IMR-90 (cell line): ENCODE data around the gene ZNF546. TPM values are rescaled to one million over a fixed set of nuclear protein-coding genes. Genes with fewer than 3 reads are reported as not detected.

Experiments used
- ATAC-seq: fragments of 200-7000 bp; cut with Tn5 transposase; 2 replicates; pipeline ENCODE4 v1.9.1; 2020; ENCODE audit warnings: low read depth, mild to moderate bottlenecking, moderate library complexity
- BruUV-seq: library from RNA; stranded (reverse); fragments of 400-500 nt; replicated peaks from 2 replicates; lab custom pipeline; 2021; lab: Mats Ljungman, UMichigan
- CTCF ChIA-PET: fragments of 300-600 bp; formaldehyde crosslinking; extraction: SDS; loops from one replicate; lab custom pipeline; 2021; ENCODE audit warnings: antibody characterized with exemption; lab: Yijun Ruan, JAX
- POLR2A ChIA-PET: fragments of 300-600 bp; sonication (Branson Sonifier 250); formaldehyde crosslinking; loops from one replicate; lab custom pipeline; 2022; ENCODE audit warnings: antibody characterized with exemption; ENCODE audit not compliant: unreplicated experiment; lab: Charles Lee
- DNase-seq: peaks from one replicate; pipeline ENCODE4 v3.0.0; 2013
- H2AFZ ChIP-seq: replicated peaks from 2 replicates; pipeline ENCODE3; 2013; ENCODE audit warnings: low read length, mild to moderate bottlenecking; ENCODE audit not compliant: poor library complexity
- H2AK5ac ChIP-seq: 2 replicates; pipeline ENCODE4 v1.6.1; 2013; ENCODE audit warnings: low read depth, low read length, inconsistent platforms
- H2AK9ac ChIP-seq: replicated peaks from 2 replicates; pipeline ENCODE3; 2013; ENCODE audit warnings: mild to moderate bottlenecking, low read depth, low read length, moderate library complexity; ENCODE audit not compliant: poor library complexity
- H2BK120ac ChIP-seq: 2 replicates; pipeline ENCODE4 v1.6.1; 2013; ENCODE audit warnings: low read depth, low read length, inconsistent platforms
- H2BK15ac ChIP-seq: 3 replicates; pipeline ENCODE4 v1.6.1; 2013; ENCODE audit warnings: low read depth, low read length, inconsistent platforms
- H2BK20ac ChIP-seq: 2 replicates; pipeline ENCODE4 v1.6.1; 2013; ENCODE audit warnings: low read depth, mild to moderate bottlenecking, inconsistent platforms, low read length, moderate library complexity
- H2BK5ac ChIP-seq: 2 replicates; pipeline ENCODE4 v1.6.1; 2013; ENCODE audit warnings: mild to moderate bottlenecking, low read depth, low read length, inconsistent platforms; ENCODE audit not compliant: poor library complexity, severe bottlenecking
- H3K14ac ChIP-seq: replicated peaks from 2 replicates; pipeline ENCODE4 v1.6.1; 2013; ENCODE audit warnings: low read depth, low read length, inconsistent platforms
- H3K18ac ChIP-seq: 2 replicates; pipeline ENCODE4 v1.6.1; 2013; ENCODE audit warnings: low read depth, low read length, control low read depth
- H3K23ac ChIP-seq: 2 replicates; pipeline ENCODE4 v1.6.1; 2013; ENCODE audit warnings: low read depth, low read length, inconsistent platforms
- H3K27ac ChIP-seq: 2 replicates; pipeline ENCODE4 v1.5.1; 2013; ENCODE audit warnings: mild to moderate bottlenecking, control low read depth, low read length; ENCODE audit not compliant: insufficient read depth
- H3K27me3 ChIP-seq: 2 replicates; pipeline ENCODE4 v1.6.1; 2013; ENCODE audit warnings: low read length; ENCODE audit not compliant: control insufficient read depth, insufficient read depth
- H3K36me3 ChIP-seq: 2 replicates; pipeline ENCODE4 v1.6.1; 2013; ENCODE audit warnings: low read length, mixed read lengths; ENCODE audit not compliant: control insufficient read depth, insufficient read depth
- H3K4ac ChIP-seq: 2 replicates; pipeline ENCODE4 v1.6.1; 2013; ENCODE audit warnings: low read depth, low read length, inconsistent platforms
- H3K4me1 ChIP-seq: 2 replicates; pipeline ENCODE4 v1.6.1; 2013; ENCODE audit warnings: low read length, mixed read lengths; ENCODE audit not compliant: control insufficient read depth, insufficient read depth
- H3K4me2 ChIP-seq: 2 replicates; pipeline ENCODE4 v1.6.1; 2013; ENCODE audit warnings: low read depth, mild to moderate bottlenecking, control low read depth, low read length, moderate library complexity
- H3K4me3 ChIP-seq: 2 replicates; pipeline ENCODE4 v1.5.1; 2013; ENCODE audit warnings: low read depth, mild to moderate bottlenecking, control low read depth, low read length, moderate library complexity; ENCODE audit not compliant: insufficient read depth
- H3K56ac ChIP-seq: 2 replicates; pipeline ENCODE4 v1.6.1; 2013; ENCODE audit warnings: low read length, inconsistent platforms; ENCODE audit not compliant: insufficient read depth; ENCODE audit errors: extremely low read depth
- H3K79me1 ChIP-seq, 2 experiments: 2 replicates each; pipeline ENCODE4 v1.6.1; 2013; ENCODE audit warnings: low read length in 2 of 2, inconsistent platforms in 1 of 2, low read depth in 1 of 2
- H3K9ac ChIP-seq: 2 replicates; pipeline ENCODE4 v1.6.1; 2013; ENCODE audit warnings: low read depth, low read length, control low read depth
- H3K9me1 ChIP-seq: 2 replicates; pipeline ENCODE4 v1.6.1; 2013; ENCODE audit warnings: low read length, inconsistent platforms; ENCODE audit not compliant: insufficient read depth
- H3K9me3 ChIP-seq: 2 replicates; pipeline ENCODE4 v1.6.1; 2013; ENCODE audit warnings: low read length; ENCODE audit not compliant: control insufficient read depth, insufficient read depth
- H4K20me1 ChIP-seq: 2 replicates; pipeline ENCODE4 v1.6.1; 2013; ENCODE audit warnings: low read length, inconsistent platforms; ENCODE audit not compliant: insufficient read depth
- H4K5ac ChIP-seq: 2 replicates; pipeline ENCODE4 v1.6.1; 2013; ENCODE audit warnings: mild to moderate bottlenecking, low read depth, low read length, control low read depth
- H4K8ac ChIP-seq, 2 experiments: 2 replicates each; pipeline ENCODE4 v1.6.1; 2013; ENCODE audit warnings: low read depth in 2 of 2, low read length in 2 of 2, control low read depth in 1 of 2, inconsistent platforms in 1 of 2
- H4K91ac ChIP-seq: 2 replicates; pipeline ENCODE4 v1.6.1; 2013; ENCODE audit warnings: low read depth, low read length, inconsistent platforms; ENCODE audit not compliant: insufficient read depth
- CEBPB ChIP-seq: IDR thresholded peaks from 2 replicates; pipeline ENCODE4 v1.6.1; 2012; ENCODE audit warnings: low read depth, low read length, improper control_type of control experiment
- ELK1 ChIP-seq: fragments of 150-350 bp; IDR thresholded peaks from 2 replicates; pipeline ENCODE4 v1.6.1; 2016; ENCODE audit warnings: low read depth, mild to moderate bottlenecking, low read length, moderate library complexity, borderline replicate concordance
- MAFK ChIP-seq: IDR thresholded peaks from 2 replicates; pipeline ENCODE4 v1.6.1; 2012; ENCODE audit warnings: low read depth, low read length, improper control_type of control experiment
- MAZ ChIP-seq: IDR thresholded peaks from 2 replicates; pipeline ENCODE4 v1.6.1; 2012; ENCODE audit warnings: low read depth, mild to moderate bottlenecking, low read length, improper control_type of control experiment, moderate library complexity, borderline replicate concordance
- NFE2L2 ChIP-seq: fragments of 150-350 bp; IDR thresholded peaks from 2 replicates; pipeline ENCODE4 v1.6.1; 2016; ENCODE audit warnings: low read depth, mild to moderate bottlenecking, low read length
- POLR2A ChIP-seq: IDR thresholded peaks from 2 replicates; pipeline ENCODE4 v1.6.1; 2012; ENCODE audit warnings: mild to moderate bottlenecking, low read depth, low read length
- WGBS, 2 experiments: methylation state at CpG; one replicate each; pipeline versions ENCODE4 v1.1.5 to v1.1.7; 2013; ENCODE audit warnings: missing lambda C conversion rate in 2 of 2; ENCODE audit not compliant: insufficient read length in 1 of 2; ENCODE audit errors: extremely low coverage in 2 of 2; 5-methylcytosine and 5-hydroxymethylcytosine counted together
- dilution Hi-C: fragments of 300-500 bp; cut with HindIII; formaldehyde crosslinking; loops from one replicate; pipeline ENCODE4 v1.14.3; 2018; ENCODE audit warnings: low sequenced_read_pairs; ENCODE audit not compliant: unreplicated experiment
- in situ Hi-C: fragments of 300-500 bp; cut with MboI; formaldehyde crosslinking; loops from 3 replicates; pipeline ENCODE4 v1.14.3; 2019; ENCODE audit warnings: low sequenced_read_pairs, inconsistent platforms, mixed read lengths
- intact Hi-C: fragments of 100-400 bp; cut with micrococcal nuclease; formaldehyde crosslinking; loops from 2 replicates; pipeline ENCODE4 v1.10.0; 2022
- polyA plus RNA-seq, 3 experiments: library from polyadenylated mRNA; depleted of rRNA; stranded (reverse); fragments of >200 nt; gene quantifications; 2 replicates each; pipeline ENCODE4 v1.2.3, GENCODE V29; 2012; ENCODE audit warnings: low replicate concordance in 1 of 3
- total RNA-seq: library from RNA; depleted of rRNA; stranded (reverse); fragments of >200 nt; gene quantifications from 2 replicates; pipeline ENCODE4 v1.2.3, GENCODE V29; 2012; rRNA removed
- TF ChIP-seq, protein P1 (sequence below): conservative IDR thresholded peaks from 2 replicates; pipeline ENCODE4 v1.5.1; 2012; ENCODE audit warnings: mild to moderate bottlenecking, low read depth, low read length, improper control_type of control experiment

ZNF546 gene
- total and polyA plus RNA-seq, 2 of the 4 experiments (the other 2 are of a cell fraction): 1.6 to 6.5 TPM

- Histone ChIP-seq H3K4me3 (no peak overlapping the region), H2BK5ac (no peak overlapping the region), H4K8ac (no peak overlapping the region), H3K18ac (no peak overlapping the region), H4K5ac (no peak overlapping the region), H3K56ac (no peak overlapping the region), H2AFZ (no peak overlapping the region), H3K23ac (no peak overlapping the region), H3K4me1 (no peaks in the 10 kb centered on the region), H2AK9ac (no peak overlapping the region), H4K91ac (no peak overlapping the region), H2BK20ac (no peak overlapping the region), H3K27me3 (no peaks in the 10 kb centered on the region), H3K79me1 (no peaks in the 10 kb centered on the region), H3K4me2 (no peak overlapping the region), H3K27ac (no peak overlapping the region), H2BK15ac (no peak overlapping the region), H3K4ac (no peak overlapping the region), H3K9ac (no peak overlapping the region), H3K9me3 (peaks cover 16% of the 10 kb centered on the region), H2BK120ac (no peak overlapping the region), H3K9me1 (no peaks in the 10 kb centered on the region), H4K20me1 (no peaks in the 10 kb centered on the region), H3K36me3 (peaks cover 9% of the 10 kb centered on the region), H3K14ac (no peak overlapping the region), H2AK5ac (no peak overlapping the region)
- dilution Hi-C loops: no loop called here
- DNase-seq: no peak
- ChIA-PET POLR2A (no interaction called here), CTCF (no interaction called here)
- intact Hi-C loops: no loop called here
- no peak for ATAC-seq
- BruUV-seq: no TSS peak
- in situ Hi-C loops: no loop called here
- WGBS, 2 experiments: no CpG with 5 or more reads among the region's 1 CpG
- peak; percentile 98 for TF ChIP-seq MAFK
- TF ChIP-seq NFE2L2: no peak
- no peak for TF ChIP-seq ELK1
- TF ChIP-seq CEBPB: no peak
- TF ChIP-seq POLR2A: no peak
- TF ChIP-seq, protein P1, sequence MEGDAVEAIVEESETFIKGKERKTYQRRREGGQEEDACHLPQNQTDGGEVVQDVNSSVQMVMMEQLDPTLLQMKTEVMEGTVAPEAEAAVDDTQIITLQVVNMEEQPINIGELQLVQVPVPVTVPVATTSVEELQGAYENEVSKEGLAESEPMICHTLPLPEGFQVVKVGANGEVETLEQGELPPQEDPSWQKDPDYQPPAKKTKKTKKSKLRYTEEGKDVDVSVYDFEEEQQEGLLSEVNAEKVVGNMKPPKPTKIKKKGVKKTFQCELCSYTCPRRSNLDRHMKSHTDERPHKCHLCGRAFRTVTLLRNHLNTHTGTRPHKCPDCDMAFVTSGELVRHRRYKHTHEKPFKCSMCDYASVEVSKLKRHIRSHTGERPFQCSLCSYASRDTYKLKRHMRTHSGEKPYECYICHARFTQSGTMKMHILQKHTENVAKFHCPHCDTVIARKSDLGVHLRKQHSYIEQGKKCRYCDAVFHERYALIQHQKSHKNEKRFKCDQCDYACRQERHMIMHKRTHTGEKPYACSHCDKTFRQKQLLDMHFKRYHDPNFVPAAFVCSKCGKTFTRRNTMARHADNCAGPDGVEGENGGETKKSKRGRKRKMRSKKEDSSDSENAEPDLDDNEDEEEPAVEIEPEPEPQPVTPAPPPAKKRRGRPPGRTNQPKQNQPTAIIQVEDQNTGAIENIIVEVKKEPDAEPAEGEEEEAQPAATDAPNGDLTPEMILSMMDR: no peak
- TF ChIP-seq MAZ: no peak
Observed at GRCh38 chr19:40070058-40070457, 73.2 kb downstream of the ZNF546 start.

Other genes with a start within 250 kb of the ZNF546 start
- gene LEUTX, start 218.2 kb upstream of the ZNF546 start, total RNA-seq: not detected in 2 replicates
- gene LEUTX, start 218.2 kb upstream of the ZNF546 start, polyA plus RNA-seq (2012; rRNA removed): not detected in 2 replicates
- 2.7 and 3.6 TPM in 2 replicates for gene DYRK1B, start 162.9 kb upstream of the ZNF546 start, total RNA-seq
- 10.2 and 11.4 TPM in 2 replicates for gene DYRK1B, start 162.9 kb upstream of the ZNF546 start, polyA plus RNA-seq (2012; rRNA removed)
- gene FBL, start 150.7 kb upstream of the ZNF546 start, total RNA-seq: 211 and 259 TPM in 2 replicates
- gene FBL, start 150.7 kb upstream of the ZNF546 start, polyA plus RNA-seq (2012; rRNA removed): 405 and 446 TPM in 2 replicates
- under 0.01 TPM in 1 of 2 replicates, not detected in the other for gene FCGBP, start 62.4 kb upstream of the ZNF546 start, total RNA-seq
- gene FCGBP, start 62.4 kb upstream of the ZNF546 start, polyA plus RNA-seq (2012; rRNA removed): 0.03 TPM in 2 replicates
- 213 and 216 TPM in 2 replicates for gene PSMC4, start 25.9 kb upstream of the ZNF546 start, total RNA-seq
- 148 and 158 TPM in 2 replicates for gene PSMC4, start 25.9 kb upstream of the ZNF546 start, polyA plus RNA-seq (2012; rRNA removed)
- gene ZNF780B, start 59.2 kb downstream of the ZNF546 start, total RNA-seq: 14.7 and 19.9 TPM in 2 replicates
- gene ZNF780B, start 59.2 kb downstream of the ZNF546 start, polyA plus RNA-seq (2012; rRNA removed): 3.7 and 4.6 TPM in 2 replicates
- gene ZNF780A, start 93.9 kb downstream of the ZNF546 start, total RNA-seq: 17.0 and 25.3 TPM in 2 replicates
- 5.9 and 6.2 TPM in 2 replicates for gene ZNF780A, start 93.9 kb downstream of the ZNF546 start, polyA plus RNA-seq (2012; rRNA removed)
- gene MAP3K10, start 194.4 kb downstream of the ZNF546 start, total RNA-seq: 1.4 and 1.8 TPM in 2 replicates
- gene MAP3K10, start 194.4 kb downstream of the ZNF546 start, polyA plus RNA-seq (2012; rRNA removed): 5.5 and 6.4 TPM in 2 replicates
- gene TTC9B, start 221.3 kb downstream of the ZNF546 start, total RNA-seq: not detected in 2 replicates
- not detected in 2 replicates for gene TTC9B, start 221.3 kb downstream of the ZNF546 start, polyA plus RNA-seq (2012; rRNA removed)
- gene CCNP, start 229.6 kb downstream of the ZNF546 start, total RNA-seq: under 0.01 TPM in 2 replicates
- 0.17 and 0.21 TPM in 2 replicates for gene CCNP, start 229.6 kb downstream of the ZNF546 start, polyA plus RNA-seq (2012; rRNA removed)